ENCODE results near the gene ARL4A.
"Not testable (repeated sequence)": the region's sequence is repeated elsewhere in the genome, so short reads cannot be mapped to it uniquely, and the experiment has no call there.

The ARL4A gene

GRCh38 chr7:12650080-12650479 lies 37.4 kb upstream of the ARL4A start:
- no peak for DNase-seq (ENCODE audit: low read depth)
- no peak for TF ChIP-seq CTCF (IDR thresholded peaks at IDR 0.05; ENCODE audit: low read depth, low read length, missing control alignments)
- no peak overlapping the region for H3K4me3 ChIP-seq (ENCODE audit: low read depth, low read length)

- no peak for DNase-seq (ENCODE audit: low read depth)
- no peak overlapping the region for H3K4me3 ChIP-seq (ENCODE audit: low read depth, low read length)
- TF ChIP-seq CTCF (IDR thresholded peaks at IDR 0.05; ENCODE audit: low read depth, low read length, missing control alignments) = no peak
Observed at GRCh38 chr7:12653110-12653509, 34.3 kb upstream of the ARL4A start.

- TF ChIP-seq CTCF (IDR thresholded peaks at IDR 0.05; ENCODE audit: low read depth, low read length, missing control alignments) = no peak
- DNase-seq (ENCODE audit: low read depth) = no peak
- no peak overlapping the region for H3K4me3 ChIP-seq (ENCODE audit: low read depth, low read length)
Observed at GRCh38 chr7:12653518-12653917, 33.9 kb upstream of the ARL4A start.

GRCh38 chr7:12655161-12655560 lies 32.3 kb upstream of the ARL4A start:
- no peak overlapping the region for H3K4me3 ChIP-seq (ENCODE audit: low read depth, low read length)
- no peak for DNase-seq (ENCODE audit: low read depth)

GRCh38 chr7:12660423-12660822 lies 27.0 kb upstream of the ARL4A start:
- DNase-seq (ENCODE audit: low read depth); H3K4me3 ChIP-seq (ENCODE audit: low read depth, low read length): not testable (repeated sequence)

More at GRCh38 chr7:12655161-12655560, 32.3 kb upstream of the ARL4A start:
- TF ChIP-seq CTCF (IDR thresholded peaks at IDR 0.05; ENCODE audit: low read depth, low read length, missing control alignments) = no peak

- not testable (repeated sequence) for DNase-seq (ENCODE audit: low read depth); H3K4me3 ChIP-seq (ENCODE audit: low read depth, low read length)
Observed at GRCh38 chr7:12660986-12661385, 26.4 kb upstream of the ARL4A start.

GRCh38 chr7:12661581-12661980 lies 25.9 kb upstream of the ARL4A start:
- H3K4me3 ChIP-seq (ENCODE audit: low read depth, low read length) = no peak overlapping the region
- no peak for DNase-seq (ENCODE audit: low read depth)
- no peak for TF ChIP-seq CTCF (IDR thresholded peaks at IDR 0.05; ENCODE audit: low read depth, low read length, missing control alignments)

- DNase-seq (ENCODE audit: low read depth) = no peak
- TF ChIP-seq CTCF (IDR thresholded peaks at IDR 0.05; ENCODE audit: low read depth, low read length, missing control alignments) = no peak
- no peak overlapping the region for H3K4me3 ChIP-seq (ENCODE audit: low read depth, low read length)
Observed at GRCh38 chr7:12670000-12670729, 17.3 kb upstream of the ARL4A start.
